VCaP (cell line): ENCODE data around the gene MARVELD2.

Experiments used
- H3K27ac ChIP-seq: fragments of 450-650 bp; 2 replicates; pipeline ENCODE4 v1.5.1; 2017
- TF ChIP-seq, protein P1 (sequence below): fragments of 450-650 bp; conservative IDR thresholded peaks from 2 replicates; pipeline ENCODE4 v1.5.1; 2017; ENCODE audit warnings: mild to moderate bottlenecking, moderate library complexity

The MARVELD2 gene, protein sequence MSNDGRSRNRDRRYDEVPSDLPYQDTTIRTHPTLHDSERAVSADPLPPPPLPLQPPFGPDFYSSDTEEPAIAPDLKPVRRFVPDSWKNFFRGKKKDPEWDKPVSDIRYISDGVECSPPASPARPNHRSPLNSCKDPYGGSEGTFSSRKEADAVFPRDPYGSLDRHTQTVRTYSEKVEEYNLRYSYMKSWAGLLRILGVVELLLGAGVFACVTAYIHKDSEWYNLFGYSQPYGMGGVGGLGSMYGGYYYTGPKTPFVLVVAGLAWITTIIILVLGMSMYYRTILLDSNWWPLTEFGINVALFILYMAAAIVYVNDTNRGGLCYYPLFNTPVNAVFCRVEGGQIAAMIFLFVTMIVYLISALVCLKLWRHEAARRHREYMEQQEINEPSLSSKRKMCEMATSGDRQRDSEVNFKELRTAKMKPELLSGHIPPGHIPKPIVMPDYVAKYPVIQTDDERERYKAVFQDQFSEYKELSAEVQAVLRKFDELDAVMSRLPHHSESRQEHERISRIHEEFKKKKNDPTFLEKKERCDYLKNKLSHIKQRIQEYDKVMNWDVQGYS

DNA sequence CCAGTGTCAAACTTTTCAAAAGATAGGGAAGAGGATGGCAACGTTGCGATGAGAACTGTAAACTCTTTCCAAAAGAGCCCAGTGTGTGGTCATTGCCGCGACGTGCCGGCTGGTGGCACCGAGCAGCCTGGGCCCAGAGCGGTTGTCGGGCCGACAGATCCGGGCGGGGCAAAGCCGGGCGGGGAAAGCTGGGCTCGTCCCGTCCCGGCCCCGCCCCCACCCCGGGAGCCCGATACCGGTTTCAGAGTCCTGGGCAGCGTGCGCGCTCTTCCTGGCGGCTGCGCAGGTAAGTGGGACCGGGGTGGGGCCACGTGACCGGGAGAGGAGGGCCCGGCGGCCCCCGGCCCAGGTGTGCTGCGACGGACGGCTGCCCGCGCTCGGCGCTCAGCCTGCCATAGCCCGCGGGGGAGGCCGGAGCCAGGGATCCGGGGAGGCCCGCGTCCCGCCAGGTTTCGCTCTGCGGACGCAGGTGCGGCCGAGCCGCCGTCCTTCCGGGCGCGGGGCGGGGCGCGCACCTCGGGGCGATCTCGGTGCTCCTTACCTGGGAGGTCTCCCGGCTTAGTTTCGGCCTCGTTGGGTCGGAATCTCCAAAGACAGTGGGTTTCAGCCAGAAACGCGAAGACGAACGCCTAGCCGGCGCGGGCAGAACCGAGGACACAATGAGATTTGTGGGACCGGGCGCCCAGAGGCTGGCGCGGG is at the start of gene MARVELD2:
Gene MARVELD2 (plus strand): TSS at position 232 of the 699 bp plus-strand sequence. CDS start 4,270 bp downstream, outside the sequence.
- TF ChIP-seq, protein P1, sequence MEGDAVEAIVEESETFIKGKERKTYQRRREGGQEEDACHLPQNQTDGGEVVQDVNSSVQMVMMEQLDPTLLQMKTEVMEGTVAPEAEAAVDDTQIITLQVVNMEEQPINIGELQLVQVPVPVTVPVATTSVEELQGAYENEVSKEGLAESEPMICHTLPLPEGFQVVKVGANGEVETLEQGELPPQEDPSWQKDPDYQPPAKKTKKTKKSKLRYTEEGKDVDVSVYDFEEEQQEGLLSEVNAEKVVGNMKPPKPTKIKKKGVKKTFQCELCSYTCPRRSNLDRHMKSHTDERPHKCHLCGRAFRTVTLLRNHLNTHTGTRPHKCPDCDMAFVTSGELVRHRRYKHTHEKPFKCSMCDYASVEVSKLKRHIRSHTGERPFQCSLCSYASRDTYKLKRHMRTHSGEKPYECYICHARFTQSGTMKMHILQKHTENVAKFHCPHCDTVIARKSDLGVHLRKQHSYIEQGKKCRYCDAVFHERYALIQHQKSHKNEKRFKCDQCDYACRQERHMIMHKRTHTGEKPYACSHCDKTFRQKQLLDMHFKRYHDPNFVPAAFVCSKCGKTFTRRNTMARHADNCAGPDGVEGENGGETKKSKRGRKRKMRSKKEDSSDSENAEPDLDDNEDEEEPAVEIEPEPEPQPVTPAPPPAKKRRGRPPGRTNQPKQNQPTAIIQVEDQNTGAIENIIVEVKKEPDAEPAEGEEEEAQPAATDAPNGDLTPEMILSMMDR = peak; percentile 80
- peak within 1 kb of the TSS; percentile 99 for H3K27ac ChIP-seq

DNA sequence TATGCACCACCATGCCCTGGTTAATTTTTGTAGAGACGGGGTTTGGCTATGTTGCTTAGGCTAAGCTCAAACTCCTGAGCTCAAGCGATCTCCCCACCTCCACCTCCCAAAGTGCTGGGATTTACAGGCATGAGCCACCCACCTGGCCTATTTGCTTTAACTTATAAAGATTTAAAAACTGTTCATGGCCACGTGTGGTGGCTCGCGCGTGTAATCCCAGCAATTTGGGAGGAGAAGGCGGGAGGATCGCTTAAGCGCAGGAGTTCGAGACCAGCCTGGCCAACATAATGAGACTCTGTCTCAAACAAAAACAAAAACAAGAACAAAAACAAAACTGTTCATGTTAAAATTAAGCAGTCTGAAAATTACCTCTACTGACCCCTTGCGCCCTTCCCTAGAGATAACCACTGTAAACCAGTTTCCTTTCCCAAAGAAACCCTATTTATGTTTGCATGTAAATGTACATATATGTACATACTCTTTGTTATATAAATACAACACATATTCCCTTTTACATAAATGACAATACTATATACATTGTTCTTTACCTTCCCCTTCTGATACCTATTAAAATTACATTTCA is 47.1 kb upstream of the MARVELD2 start:
- peak overlapping the region; percentile 99 for H3K27ac ChIP-seq
- TF ChIP-seq, protein P1 = peak; percentile 36

DNA sequence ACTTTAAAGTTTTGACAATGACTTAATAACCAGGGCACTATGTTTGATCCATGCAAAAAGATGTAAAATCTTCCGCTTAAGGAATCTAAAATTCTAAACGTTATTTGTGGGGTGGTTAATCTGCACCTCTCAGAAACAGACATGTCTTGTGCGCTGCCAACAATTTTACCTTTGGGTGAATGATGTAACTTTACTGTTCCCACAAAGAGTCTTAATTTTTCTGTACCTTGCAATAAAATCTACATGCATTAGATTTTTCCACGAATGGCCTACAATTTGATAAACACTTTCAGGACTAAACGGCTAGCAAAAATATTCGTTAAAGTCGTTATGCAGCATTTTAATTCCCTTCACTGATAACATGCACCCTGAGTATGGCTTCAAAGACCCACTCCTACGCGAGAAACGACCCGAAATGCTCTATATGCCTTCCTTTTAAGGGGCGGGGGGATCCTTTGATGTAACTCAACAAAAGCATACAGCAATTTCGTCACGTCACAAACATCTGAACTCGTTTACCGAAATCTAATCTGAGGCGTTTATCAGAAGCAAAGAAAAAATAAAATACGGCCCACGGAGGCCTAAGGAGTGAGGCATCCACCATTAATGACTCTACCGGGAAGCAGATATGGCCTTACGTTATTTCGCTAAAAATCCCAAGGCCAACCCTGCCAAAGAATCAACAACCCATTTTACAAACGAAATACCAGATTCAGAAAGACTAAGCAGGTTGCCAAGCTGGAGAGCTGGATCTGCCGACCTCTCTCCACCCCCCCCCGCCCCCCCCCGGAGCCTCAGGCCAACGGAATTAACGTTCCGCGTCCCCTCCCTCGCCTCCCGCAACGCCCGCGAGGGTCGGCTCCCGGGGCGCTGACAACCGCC is 46.2 kb upstream of the MARVELD2 start:
- TF ChIP-seq, protein P1 = no peak
- peak overlapping the region; percentile 99 for H3K27ac ChIP-seq

DNA sequence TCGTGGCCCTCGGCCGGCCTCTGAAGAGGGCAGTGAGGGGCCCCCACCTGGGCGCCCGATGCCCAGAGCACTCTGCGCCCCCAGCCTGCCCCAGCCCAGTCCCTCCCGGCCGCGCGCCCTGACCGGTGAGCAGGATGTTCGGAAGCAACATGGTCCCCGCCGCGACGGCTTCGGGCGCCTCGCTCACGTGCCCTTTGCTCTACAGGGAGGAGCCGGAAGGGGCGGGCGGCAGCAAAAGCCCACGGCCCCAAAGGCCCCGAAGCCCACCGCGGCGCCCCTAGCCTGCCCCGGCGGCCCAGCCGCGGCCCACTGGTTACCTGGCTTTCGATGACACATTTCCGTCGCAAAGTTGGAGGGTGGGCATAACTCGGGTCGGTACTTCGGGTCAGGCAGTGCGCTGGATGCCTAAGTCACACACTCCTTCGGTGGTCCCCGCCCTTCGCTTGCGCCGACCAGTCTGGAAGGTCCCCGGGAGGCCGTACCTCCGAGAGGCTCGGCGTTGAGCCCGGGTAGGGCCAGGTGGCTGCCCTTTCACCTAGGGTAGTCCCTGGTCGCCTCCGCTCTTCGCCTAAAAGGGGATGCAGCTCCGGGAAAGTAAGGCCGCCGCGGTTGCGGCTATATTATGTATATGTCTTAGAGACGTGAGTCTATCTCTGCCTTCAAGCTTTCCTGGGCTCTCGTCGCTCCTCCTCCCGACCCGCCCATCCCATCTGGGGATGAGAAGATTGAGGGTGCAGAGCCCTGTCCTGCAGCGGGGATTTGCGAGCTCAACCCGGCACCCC is 45.4 kb upstream of the MARVELD2 start, which contains the start of the genes AK6, RAD17 and TAF9:
Gene AK6 (minus strand): TSS at position 181 of the 782 bp plus-strand sequence. CDS start 30 bp downstream, at position 151.
Gene RAD17 (plus strand): TSS at position 479 of the 782 bp plus-strand sequence. CDS start 2,391 bp downstream, outside the sequence.
Gene TAF9 (minus strand): TSS at position 181 of the 782 bp plus-strand sequence. CDS start 3,783 bp downstream, outside the sequence.
- H3K27ac ChIP-seq = peak within 1 kb of the TSS; percentile 99
- TF ChIP-seq, protein P1 = no peak

DNA sequence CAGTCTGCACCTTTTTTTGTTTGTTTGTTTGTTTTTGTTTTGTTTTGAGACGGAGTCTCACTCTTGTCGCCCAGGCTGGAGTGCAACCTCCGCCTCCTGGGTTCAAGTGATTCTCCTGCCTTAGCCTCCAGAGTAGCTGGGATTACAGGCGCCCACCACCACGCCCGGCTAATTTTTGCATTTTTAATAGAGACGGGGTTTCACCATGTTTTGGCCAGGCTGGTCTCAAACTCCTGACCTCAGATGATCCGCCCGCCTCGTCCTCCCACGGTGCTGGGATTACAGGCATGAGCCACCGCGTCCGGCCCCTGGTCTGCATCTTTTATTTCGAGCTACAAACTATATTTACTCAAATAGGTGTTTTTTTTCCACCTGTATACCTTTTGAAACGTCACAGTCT is 44.6 kb upstream of the MARVELD2 start:
- peak overlapping the region; percentile 99 for H3K27ac ChIP-seq

DNA sequence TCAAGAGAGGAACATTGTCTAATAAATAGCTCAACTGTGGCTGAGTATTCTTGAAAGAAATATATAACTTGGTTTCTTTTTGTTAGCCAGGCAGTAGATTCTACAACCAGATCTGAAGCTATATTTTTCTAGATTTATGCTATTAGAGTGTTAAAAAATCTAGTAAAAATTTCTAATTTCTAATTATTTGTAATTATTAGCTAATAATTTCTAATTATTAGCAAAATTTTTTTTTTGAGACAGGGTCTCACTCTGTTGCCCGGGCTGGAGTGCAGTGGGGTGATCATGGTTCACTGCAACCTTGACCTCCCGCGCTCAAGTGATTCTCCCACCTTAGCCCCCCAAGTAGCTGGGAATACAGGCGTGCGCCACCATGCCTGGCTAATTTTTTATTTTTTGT is 42.5 kb upstream of the MARVELD2 start:
- H3K27ac ChIP-seq = no peak overlapping the region
- TF ChIP-seq, protein P1 = no peak
